ENCODE measurements around the gene CFH. TPM values are rescaled to one million over a fixed set of nuclear protein-coding genes. Genes with fewer than 3 reads are reported as not detected.
"Not testable (repeated sequence)": the region's sequence is repeated elsewhere in the genome, so short reads cannot be mapped to it uniquely, and the experiment has no call there.

CFH gene
- 102 TPM for polyA plus RNA-seq (ENCODE audit: insufficient read length)

DNA sequence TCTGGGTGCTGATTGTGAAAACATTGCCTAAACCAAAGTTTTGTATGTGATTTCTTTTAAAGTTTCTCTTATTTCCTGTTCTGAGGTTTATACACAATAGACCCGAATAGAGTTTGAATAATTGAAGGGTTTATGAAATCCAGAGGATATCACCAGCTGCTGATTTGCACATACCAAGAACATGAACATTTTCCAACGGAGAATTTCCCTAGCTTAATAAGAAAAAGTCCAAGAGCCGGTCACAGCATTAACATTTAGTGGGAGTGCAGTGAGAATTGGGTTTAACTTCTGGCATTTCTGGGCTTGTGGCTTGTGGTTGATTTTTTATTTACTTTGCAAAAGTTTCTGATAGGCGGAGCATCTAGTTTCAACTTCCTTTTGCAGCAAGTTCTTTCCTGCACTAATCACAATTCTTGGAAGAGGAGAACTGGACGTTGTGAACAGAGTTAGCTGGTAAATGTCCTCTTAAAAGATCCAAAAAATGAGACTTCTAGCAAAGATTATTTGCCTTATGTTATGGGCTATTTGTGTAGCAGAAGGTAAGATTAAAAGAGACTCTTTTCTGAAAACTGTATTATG lies at the start of gene CFH:
CFH (plus strand) TSS at position 407 of the 579 bp plus-strand sequence; CDS start at position 482, 75 bp downstream.
- DNase-seq (ENCODE audit: low read depth) = peak; percentile 65

DNA sequence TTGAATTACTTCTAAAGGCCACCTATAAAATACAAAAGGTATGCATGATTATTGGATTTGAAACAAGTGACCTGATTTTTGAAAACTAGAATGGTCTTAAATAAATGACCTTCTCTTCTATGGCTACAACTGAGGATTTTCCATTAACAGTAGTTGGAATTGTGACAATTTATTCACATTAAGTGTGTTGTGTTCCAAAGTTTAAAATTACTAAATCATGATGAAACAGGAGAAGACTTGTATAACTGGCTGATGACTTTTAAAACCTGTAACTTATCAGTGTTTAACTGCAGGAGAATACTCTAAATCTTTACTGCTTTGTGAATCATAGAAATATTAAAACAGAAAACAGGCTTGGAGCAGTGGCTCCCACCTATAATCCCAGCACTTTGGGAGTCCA lies 48.2 kb upstream of the CFH start:
- DNase-seq (ENCODE audit: low read depth) = no peak

DNA sequence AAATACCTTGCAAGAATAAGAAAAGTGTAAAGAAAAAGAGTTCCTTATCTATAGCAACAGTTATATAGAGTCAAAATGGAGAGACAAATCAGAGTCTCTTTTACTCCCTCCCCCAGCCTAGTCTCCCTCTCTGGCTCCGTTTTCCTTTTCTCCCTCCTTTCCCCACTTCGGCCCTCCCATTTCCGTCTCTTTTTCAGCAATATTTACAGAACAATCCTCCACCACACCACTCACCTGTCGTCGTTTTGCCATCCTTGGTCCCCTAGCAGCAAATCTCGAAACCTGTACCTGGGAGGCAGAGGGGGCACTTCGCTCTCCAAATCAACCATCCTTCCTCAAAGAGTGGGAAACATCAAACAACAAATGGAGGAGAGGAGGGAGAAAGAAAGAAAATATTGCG lies 43.9 kb upstream of the CFH start:
- no peak for DNase-seq (ENCODE audit: low read depth)

DNA sequence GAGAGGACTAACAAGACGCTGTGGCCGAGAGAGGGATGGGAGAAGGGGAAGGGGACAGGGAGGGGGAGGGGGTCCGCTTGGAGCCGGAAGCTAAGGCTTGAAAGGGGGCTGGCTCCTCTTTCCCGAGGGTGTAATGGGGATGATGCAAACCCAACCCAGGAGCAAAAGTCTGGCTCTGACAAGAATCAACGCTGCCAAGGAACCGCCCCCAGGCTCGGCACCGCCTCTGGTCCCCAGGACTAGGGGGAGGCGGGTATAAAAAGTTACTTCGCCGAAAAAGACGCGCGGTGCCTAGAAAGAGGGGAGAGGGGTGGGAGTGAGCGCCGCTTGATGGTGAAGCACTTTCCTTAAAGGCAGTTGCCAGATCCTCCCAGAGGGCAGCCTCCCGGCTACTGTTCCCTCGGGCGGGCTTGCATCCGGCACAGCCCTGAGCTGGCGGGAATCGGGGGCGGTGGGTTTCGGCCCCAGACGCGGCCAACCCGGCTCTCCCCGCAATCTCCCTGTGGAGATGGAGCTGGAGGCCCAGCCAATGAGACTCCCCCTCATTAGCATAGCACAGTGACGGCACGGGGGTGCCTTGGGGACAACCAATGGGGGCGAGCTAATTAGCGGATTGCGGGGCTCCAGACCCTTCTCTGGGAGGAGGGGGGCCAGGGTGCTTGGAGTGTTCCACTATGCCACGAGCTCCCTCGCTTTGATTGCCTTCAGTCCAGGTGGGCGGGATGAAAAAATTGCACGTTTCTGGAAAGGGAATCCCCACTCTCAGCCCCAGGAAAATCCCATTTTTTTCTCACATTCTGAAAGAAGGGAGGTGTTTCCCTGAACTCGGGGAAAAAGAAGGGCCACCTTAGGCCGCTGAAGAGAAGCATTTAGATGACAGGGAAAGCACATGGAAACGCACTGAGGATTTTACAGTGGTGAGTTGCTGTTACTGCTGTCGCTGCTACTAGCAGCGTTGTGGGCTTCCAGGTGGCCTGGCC lies 43.2 kb upstream of the CFH start, which contains the start of gene KCNT2:
KCNT2 (minus strand) TSS at position 51 of the 980 bp plus-strand sequence. CDS start 131 bp downstream, outside the sequence.
- peak; percentile 56 for DNase-seq (ENCODE audit: low read depth)

DNA sequence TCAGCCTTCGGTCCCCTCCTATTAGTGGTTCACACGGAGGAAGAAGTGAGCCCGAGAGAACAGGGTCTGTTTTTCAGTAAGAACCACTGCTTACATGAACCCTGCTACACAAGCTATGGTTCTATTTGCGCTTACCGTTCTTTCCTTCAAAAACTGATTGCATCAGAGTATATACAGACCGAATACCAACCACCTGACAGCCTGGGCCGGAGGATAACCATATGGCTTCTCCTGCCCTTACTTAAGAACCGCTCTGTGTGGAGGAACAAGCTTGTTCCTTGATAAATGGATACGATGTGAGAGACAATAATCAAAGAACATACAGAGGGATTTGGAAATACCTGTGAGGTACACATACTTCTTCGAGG lies 42.5 kb upstream of the CFH start:
- DNase-seq (ENCODE audit: low read depth) = no peak

DNA sequence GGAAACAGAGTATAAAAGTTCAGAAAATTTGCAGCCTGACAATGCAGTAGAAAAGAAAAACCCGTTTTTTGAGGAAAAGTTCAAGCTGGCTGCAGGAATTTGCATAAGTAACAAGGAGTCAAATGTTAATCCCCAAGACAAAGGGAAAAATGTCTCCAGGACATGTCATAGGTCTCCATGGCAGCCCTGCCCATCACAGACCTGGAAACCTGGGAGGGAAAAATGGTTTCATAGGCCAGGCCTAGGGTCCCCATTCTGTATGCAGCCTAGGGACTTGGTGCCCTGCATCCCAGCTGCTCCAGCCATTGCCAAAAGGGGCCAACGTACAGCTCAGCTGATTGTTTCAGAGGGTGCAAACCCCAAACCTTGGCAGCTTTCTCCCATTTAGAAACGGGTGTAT lies 40.0 kb upstream of the CFH start:
- DNase-seq (ENCODE audit: low read depth) = no peak

DNA sequence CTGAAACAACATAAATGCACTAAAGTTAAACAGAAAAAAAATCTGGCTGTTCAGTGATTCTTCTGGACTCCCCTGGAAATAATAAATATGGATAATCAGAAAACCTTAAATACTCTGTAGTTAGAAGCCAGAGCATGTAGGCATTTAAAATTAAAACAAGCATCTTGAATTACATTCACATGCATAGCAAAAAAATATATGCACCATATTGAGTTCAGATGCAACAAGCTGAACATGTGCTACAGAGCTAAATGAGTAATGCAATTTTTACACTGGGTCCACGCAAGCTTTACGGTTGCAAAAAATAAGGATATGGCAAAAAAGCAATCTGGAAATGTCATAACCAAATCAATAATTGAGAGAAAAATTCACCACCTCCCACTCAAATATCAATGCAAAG lies 32.1 kb upstream of the CFH start:
- no peak for DNase-seq (ENCODE audit: low read depth)

DNA sequence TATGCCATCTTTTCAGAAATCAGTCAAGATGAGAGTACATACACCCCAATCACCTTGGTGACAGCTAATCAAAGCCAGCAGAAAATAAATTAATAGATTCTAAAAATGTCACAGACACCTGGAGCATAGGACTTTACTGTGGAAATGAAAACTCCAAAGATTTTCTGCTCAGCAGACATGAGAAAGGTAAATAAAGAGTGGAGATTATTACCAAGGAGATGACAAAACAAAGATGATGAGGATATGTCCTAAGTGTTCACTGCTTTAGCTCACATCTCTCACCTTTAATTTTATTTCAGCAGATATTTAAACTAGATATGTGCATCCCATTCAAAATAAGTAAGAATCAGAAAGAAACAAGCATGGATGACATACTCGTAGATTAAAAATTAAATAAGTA lies 28.8 kb upstream of the CFH start:
- DNase-seq (ENCODE audit: low read depth) = no peak

DNA sequence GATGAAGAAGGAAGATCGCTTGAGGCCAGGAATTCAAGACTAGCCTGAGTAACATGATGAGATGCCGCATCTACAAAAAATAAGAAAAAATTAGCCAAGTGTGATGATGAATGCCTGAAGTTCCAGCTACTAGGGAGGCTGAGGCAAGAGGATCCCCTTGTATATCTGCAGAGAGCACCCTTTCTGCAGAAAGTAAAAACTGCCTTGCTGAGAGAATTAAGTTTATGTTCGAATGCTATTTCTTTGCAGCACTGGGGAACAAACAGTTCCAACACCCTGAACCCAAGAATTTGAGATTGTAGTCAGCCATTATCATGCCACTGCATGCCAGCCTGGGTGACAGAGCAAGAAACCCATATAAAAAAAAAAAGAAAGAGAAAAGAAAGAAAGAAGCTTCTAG lies 23.0 kb upstream of the CFH start:
- DNase-seq (ENCODE audit: low read depth) = no peak

DNA sequence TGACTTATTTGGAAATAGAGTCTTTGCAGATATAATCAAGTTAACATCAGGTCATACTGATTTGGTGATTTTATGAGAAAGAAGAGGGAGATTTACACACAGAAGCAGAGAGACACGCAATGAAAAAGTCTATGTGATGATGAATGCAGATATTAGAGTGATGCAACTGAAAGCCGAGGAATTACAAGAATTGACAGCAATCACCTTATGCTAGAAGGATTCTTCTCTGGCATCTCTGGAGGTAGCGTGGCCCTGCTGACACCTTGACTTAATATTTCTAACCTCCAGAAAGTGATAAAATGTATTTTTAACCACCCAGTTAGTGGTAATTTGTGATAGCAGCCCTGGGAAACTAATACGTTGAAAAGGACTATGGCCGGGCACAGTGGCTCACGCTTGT lies 14.2 kb upstream of the CFH start:
- DNase-seq (ENCODE audit: low read depth) = no peak

DNA sequence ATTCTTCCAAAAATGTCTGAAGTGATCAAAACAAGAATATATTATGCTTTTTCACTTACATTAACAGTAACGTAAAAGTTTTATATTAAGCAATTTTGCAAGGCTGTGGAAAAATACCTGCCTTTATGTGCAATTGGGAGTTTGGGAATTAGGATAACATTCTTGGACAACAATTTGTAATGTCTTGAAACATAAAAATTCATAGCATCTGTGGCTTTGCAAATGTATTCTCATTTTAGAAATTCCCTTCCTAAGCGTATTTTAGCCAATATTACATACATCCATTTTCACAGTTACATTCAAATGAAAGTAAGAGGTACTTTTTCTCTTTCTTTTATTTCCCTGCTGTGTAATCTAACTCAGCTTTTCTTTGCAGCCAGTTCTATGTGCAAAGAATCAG lies 13.4 kb upstream of the CFH start:
- DNase-seq (ENCODE audit: low read depth) = no peak

DNA sequence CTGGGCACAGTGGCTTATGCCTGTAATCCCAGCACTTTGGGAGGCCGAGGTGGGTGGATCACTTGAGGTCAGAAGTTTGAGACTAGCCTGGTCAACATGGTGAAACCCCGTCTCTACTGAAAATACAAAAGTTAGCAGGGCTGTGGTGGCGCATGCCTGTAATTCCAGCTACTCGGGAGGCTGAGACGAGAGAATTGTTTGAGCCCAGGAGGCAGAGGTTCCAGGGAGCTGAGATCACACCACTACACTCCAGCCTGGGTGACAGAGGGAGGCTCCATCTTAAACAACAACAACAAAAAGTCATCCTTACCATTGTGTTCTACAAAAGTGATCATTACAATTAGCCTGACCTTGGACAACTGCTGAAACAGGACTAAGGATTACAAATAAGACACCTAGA lies 12.6 kb upstream of the CFH start:
- not testable (repeated sequence) for DNase-seq (ENCODE audit: low read depth)

DNA sequence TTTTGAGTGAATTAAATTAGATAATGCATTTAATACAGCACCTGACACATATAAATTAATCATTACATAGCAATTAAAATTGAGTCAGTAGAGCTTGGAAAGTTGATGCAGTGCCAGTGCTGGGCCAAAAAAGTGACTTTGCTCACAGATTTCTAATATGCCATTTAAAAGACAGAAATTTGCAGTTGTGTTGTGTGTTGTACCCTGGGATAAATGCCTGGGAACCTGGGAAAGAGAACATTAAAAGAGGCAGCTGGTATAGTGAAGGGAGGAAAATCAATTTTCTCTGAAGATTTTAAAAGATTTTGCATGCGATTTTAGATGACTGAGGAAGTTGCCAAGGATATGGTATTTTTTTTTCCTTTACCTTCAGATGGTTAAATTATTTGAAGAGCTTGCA lies 10.9 kb upstream of the CFH start:
- DNase-seq (ENCODE audit: low read depth) = no peak

DNA sequence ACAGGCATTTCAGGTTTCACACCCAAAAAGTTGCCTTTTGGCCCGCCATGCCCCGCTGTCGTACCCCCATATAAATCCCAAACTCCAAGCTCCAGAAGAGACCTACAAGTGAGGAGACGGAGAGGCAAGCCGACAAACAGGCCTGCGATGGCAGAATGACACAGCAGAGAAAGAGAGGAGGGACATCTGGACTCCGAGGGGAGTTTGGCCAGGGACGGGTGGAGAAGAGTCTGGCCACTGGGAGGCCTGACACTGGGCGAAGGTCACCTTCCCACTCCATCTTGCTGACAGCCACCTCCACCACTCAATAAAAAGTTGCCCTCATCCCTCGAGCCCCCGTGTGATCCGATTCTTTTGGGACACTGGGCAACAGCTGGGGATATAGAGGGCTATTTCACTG lies 1.9 kb upstream of the CFH start:
- no peak for DNase-seq (ENCODE audit: low read depth)

DNA sequence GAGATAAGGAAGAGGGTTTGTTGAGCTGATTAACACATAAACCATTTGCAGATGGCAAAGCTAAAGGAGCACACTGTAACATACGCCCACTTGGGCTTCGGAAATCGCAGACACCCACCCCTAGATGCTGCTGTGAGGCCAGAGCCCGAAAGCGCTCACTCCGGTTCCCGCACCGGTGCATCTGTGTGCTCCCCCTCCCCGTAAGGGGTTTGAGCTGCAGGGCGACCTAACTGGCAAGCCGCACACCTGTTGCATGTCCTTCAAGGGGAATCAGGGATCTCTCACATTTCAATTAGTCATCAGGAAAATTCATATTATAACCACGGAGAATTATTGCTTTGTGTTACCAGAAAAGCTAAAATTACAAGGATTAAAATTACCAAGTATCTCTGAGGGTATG lies 1.4 kb upstream of the CFH start:
- DNase-seq (ENCODE audit: low read depth) = no peak

DNA sequence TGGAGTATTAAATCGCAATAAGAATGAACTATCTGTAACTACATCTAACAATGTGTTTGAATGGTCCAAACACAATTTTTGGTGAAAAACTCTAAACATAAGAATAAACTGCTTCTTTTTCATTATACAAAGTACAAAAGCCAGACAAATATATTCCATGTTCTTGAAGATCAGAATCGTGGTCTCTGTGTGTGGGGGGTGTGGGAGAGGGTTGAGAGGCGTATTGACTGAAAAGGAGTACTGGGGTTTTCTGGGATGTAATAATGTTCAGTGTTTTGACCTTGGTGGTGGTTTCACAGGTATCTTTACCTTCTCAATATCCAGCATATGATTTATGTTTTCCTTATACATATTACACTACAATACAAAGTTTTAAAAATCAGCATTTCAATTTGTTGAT lies 764 bp upstream of the CFH start:
- no peak for DNase-seq (ENCODE audit: low read depth)

DNA sequence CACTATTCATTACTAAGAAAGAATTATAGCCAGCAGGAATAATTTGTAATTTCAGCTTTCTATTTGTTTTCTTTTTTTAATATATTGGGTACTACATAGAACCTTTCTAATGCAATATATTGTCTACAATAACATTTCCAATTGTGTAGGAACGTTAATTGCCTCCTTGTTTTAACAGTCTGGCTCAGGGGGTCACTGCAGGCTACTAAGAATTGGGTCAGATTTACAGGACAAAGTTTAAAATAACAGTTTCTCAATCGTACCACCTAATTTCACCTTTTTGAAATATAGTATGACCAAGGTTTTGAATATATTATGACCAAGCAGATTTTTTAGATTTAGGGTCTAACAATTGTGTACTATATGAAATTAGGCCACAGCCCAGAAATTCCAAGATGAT lies 2.4 kb downstream of the CFH start:
- DNase-seq (ENCODE audit: low read depth) = no peak

DNA sequence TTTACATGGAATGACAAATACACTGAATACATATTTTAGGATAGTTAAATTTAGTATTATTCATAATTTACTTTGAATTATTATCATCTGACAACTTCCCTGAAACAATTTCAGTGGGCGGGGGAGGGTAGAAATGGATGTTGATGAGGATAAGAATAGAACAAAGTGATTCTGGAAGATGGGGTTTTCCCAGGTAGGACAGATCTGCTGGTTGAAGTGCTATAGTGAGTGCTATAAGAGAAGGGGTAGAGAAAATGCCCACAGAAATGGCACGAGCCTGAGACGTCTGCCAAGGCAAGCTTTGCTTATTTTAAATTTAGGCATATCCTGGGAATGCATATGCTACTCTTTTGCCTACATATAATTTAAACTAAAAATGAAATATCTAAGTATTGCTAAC lies 3.2 kb downstream of the CFH start:
- no peak for DNase-seq (ENCODE audit: low read depth)

DNA sequence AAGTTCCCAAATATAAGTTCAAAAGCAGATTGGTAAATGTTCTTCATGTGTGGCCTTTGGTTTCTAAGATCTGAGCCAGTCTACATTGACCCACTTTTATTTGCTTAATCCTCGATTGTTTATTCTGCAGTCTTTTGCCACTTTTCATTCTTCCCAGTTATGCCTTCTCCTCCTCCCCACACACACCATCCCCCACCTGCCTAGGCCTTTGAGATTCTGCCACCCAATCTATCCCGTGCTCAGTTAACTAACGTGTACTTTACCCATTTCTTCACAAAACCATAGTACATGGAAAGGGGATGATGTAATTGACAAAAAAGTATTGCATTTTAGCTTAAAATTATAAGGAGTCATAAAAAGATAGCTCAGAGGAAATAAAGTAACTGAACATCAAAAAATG lies 3.7 kb downstream of the CFH start:
- no peak for DNase-seq (ENCODE audit: low read depth)

DNA sequence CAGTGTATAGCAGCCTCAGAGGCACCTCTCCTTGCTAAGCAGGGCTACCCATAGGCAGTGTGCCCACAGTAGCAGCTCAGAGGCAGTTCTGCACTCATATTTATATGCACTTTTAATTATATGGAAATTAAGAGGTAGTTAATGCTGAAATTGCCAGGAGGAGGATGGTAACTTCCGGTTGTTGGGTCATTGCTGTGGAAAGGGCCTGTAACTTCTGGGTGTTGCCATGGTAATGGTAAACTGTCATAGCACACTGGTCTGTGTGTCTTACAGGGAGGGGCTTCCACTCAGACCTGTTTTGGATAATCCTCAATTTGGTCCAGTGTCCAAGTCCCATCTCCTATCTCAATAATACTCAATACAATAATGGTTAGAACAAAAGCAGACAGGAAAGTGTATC lies 7.6 kb downstream of the CFH start:
- no peak for DNase-seq (ENCODE audit: low read depth)

DNA sequence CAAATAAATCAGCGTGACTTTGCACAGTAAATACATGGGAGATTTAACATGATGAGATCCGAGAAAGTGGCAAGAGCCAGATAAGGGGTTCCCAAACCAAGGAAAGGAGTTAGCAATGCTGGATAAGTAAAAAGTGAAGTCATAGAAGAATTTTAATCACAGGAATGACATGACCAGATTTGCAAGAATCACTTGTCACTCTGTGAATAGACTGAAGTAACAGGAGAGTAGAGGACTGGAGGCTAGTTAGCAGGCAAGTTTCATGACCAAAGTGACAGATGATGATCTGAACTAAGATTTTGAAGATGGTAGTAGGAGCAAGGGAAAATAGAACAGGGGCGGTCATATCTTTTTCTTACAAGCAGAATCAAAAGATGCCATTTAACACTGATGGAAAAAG lies 8.4 kb downstream of the CFH start:
- no peak for DNase-seq (ENCODE audit: low read depth)

DNA sequence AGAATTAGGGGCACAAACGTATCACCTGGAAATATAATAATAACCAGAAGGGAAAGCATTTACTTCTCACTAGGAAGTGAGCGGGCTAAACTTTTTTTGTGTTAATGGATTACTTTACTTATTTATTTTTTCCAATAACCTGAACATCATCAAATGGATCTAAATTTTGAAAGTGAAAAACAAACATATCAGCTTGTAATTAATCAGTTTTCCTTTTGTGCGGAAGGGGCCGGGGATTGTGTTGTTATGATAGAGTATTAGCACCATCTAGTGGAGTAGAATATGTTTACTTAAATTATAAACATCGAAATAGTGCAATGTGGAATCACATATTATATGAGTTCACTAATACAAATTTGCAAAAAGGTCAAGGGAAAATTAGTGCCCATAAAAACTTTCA lies 9.0 kb downstream of the CFH start:
- DNase-seq (ENCODE audit: low read depth) = no peak

DNA sequence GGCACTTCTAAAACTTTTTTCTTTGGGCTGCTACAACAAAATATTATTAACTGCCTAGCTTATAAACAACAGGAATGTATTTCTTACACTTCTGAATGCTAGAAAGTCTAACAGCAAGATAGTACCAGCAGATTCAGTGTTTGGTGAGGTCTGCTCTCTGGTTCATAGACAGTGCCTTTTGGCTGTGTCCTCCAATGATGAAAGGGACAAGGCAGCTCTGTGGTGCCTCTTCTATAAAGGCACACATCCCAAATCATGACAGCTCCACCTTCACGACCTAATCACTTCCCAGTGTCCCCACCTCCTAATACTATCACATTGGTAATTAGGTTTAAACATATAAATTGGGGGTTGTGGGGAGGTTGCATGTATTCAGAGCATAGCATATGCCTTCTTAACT lies 9.5 kb downstream of the CFH start:
- no peak for DNase-seq (ENCODE audit: low read depth)
